GM18508 (cell line): ENCODE results near the gene MTERF1.

Source experiments
- ATAC-seq: cut with Tn5 transposase; IDR thresholded peaks from one replicate; pipeline ENCODE4 v1.9.1; 2021; ENCODE audit warnings: moderate number of reproducible peaks; ENCODE audit not compliant: insufficient read depth, unreplicated experiment

MTERF1 gene

GRCh38 chr7:91837397-91838070 lies 43.0 kb downstream of the MTERF1 start:
- no peak for ATAC-seq

GRCh38 chr7:91835826-91836368 lies 44.6 kb downstream of the MTERF1 start:
- ATAC-seq: no peak

- no peak for ATAC-seq
Measured at GRCh38 chr7:91835091-91835825, 45.2 kb downstream of the MTERF1 start.

GRCh38 chr7:91832493-91833045 lies 47.9 kb downstream of the MTERF1 start:
- ATAC-seq: no peak

GRCh38 chr7:91827169-91827568 lies 53.3 kb downstream of the MTERF1 start:
- ATAC-seq: no peak

- no peak for ATAC-seq
Measured at GRCh38 chr7:91826377-91826776, 54.1 kb downstream of the MTERF1 start.

GRCh38 chr7:91824201-91824600 lies 56.3 kb downstream of the MTERF1 start:
- no peak for ATAC-seq
